Measurements from ENCODE around the gene DNAJC30.
"Not testable (repeated sequence)": the region's sequence is repeated elsewhere in the genome, so short reads cannot be mapped to it uniquely, and the experiment has no call there.

DNAJC30 gene

DNA sequence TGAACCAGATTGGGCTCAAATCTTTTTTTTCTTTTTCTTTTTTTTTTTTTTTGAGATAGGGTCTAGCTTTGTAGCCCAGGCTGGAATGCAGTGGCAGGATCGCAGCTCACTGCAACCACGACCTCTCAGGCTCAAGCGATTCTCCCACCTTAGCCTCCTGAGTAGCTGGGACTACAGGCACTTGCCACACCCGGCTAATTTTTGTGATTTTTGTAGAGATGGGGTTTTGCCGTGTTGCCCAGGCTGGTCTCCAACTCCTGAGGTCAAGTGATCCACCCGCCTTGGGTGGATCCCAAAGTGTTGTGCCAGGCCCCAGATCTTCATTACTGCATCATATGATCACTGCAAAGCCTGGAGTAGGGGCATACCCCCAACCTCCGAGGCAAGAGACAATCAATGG lies 2.8 kb downstream of the DNAJC30 start:
- DNase-seq, result no peak

DNA sequence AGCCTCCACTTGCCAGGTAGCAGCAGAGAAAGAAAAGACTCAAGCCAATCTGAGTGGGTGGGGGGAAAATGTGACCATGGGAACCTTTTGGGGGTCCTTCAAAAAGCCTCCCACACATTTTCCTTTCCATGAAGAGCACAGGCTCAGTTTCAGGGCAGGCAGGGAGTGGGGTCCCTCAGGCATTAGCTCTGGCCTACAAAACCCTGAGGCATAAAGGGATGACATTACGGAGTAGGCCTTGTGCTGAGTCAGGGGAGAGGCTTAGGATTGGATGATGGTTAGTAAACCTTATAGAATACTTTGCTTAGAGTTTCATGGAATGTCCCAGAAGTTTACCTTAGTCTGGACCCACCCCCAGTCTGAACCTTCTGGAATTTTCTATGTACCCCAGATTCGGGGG lies 3.5 kb downstream of the DNAJC30 start:
- DNase-seq, result no peak

DNA sequence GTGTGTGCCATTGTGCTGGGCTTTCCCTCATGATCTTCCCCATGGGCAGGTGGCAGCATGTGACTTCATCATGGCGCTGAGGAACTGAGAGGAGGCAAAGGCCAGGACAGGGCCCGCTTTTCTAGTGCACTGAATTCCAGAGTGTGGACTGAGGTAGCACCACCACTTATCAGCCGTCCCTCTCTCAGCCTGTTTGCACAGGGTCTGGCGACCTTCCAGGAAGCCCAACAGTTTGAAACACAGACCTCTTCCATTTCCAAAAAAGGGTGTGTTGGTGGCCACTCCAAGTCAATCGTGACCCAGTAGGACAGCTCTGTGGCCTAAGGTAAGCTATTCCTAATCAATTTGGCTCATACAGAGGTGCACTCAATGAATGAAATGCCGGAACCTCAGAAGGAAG lies 4.4 kb downstream of the DNAJC30 start:
- no peak for DNase-seq

DNA sequence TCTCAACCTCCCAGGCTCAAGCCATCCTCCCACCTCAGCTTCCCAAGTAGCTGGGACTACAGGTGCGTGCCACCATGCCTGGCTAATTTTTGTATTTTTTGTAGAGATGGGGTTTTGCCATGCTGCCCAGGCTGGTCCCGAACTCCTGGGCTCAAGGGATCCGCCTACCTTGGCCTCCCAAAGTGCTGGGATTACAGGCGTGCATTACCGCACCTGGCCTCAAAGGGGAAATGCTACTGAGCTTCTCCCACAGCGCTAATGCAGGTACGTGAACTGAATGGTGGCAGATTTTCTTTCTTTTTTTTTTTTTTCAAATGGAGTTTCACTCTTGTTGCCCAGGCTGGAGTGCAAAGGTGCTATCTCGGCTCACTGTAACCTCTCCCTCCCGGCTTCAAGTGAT lies 7.2 kb downstream of the DNAJC30 start:
- DNase-seq, result not testable (repeated sequence)

DNA sequence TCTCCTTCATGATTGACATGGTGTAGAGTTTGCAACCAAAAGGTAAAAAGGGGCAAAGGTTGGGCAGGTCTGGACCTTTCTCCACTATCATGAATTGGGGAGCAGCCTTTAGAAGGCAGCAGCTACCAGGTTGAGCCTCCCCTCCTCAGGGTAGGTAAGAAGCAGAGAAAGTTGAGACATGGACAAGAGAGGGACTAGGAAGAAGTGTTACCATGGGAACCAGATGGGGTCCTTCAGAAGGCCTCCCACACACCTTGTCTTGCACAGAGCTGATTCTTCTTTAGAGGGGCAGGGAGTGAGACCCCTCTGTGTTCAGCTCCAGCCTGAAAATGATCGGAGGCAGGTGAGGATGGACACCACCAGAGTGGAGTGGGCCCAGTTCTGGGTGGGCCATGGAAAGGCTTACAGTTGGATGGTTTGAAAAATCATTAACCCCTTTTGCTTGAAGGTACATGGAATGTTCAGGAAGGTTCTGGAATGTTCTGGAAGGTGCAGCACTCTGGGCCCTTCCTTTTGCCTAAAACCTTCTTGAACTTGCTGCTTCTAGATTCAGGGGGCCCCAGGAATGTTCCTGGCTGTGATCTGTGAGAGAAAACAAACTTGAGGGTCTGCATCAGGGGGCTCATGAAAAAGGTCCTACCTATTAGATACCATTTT lies 8.7 kb downstream of the DNAJC30 start:
- DNase-seq, result no peak

- DNase-seq, result no peak
Measured at GRCh38 chr7:73671857-73672445, 11.3 kb downstream of the DNAJC30 start.

DNA sequence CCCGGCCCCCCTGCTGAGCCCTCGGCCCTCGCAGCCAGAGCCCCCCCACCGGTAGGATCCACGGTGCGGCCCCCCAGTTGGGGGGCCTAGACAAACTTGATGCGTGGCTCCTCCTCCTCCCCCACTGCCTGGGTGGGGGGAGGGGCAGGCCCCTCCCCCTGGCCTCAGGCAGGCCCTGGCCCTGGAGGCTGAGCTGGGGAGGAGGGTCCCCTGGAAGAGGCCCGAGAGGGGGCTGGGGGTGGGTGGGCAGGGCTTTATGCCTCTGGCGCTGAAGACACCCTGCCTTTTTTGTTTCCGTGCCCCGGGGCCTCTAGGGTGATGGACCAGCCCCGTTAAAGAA lies 12.0 kb downstream of the DNAJC30 start:
- no peak for DNase-seq

- DNase-seq, result no peak
Measured at GRCh38 chr7:73669858-73670385, 13.3 kb downstream of the DNAJC30 start.

GRCh38 chr7:73669288-73669701 lies 14.0 kb downstream of the DNAJC30 start:
- DNase-seq, result no peak

DNA sequence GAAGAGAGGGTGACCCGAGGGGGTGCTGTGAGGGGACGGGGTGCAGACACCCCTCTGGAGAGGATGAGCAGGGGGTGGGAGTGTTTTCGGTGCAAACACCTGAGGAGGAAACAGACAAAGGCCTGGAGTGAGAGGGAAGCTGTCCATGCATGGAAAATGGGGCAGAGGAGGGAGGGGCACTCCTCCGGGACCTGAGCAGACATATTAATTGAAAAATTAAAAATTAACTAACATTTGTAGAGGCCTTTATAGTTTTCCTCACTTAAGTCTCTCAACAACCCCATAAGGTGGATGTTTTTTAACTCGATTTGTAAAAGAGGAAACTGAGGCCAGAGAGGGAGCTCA lies 14.4 kb downstream of the DNAJC30 start:
- no peak for DNase-seq

DNA sequence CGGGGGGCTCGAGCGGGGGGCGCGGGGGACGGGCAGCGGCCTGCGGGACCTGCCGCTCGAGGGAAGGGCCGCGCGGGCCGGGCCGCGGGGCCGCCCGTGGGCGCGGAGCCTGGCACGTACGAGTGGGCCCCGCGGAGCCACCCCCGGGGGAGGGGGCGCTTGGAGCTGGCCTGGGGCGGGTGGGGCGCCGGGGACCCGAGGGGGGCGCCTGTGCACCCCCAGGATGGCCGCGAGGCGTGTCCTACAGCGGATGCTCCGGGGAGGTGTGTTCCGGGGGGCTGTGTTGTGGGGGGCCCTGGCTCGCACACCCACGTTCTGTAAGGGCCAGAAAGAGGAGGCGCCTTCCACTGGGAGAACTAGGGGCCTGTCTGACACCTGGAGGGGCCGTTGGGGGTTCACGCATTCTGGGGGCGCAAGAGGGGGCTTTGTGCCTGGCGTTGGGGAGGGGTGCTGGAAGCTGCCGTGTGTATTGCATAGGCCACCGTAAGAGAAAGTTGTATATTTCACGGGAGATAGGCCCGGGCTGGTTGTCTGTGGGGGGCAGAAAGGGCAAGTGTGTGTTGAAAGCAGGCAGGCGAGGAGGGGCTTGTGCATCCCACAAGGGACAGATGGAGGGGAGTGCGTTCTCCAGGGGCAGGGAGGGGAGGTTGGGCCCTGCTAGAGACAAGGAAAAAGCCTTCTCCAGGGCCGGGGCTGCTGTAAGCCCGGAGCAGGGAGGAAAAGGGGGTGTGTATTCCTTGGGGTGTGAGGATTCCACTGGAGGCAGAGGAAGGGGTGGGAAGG lies 15.0 kb downstream of the DNAJC30 start:
- DNase-seq, result no peak

- DNase-seq, result peak; percentile 86 to 88
Measured at GRCh38 chr7:73667344-73668102, 15.7 kb downstream of the DNAJC30 start, which contains the start of gene VPS37D. Gene VPS37D, plus strand, starts transcription at chr7:73667831. Its CDS starts 128 bp downstream, at chr7:73667959.

GRCh38 chr7:73663033-73663432 lies 20.2 kb downstream of the DNAJC30 start:
- DNase-seq, result no peak

DNA sequence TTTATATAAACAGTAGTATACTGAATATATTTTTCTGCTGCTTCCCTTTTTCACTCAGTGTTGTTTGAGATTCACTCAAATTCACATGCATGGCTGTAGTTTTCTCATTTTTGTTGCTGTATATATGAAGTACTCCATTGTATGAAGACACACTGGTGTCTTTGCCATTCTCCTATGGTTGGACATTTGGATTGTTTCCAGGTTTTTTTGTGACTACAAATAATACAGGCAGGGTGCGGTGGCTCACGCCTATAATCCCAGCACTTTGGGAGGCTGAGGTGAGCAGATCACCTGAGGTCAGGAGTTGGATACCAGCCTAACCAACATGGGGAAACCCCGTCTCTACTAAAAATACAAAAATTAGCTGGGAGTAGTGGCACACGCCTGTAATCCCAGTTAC lies 22.7 kb downstream of the DNAJC30 start:
- DNase-seq, result not testable (repeated sequence)

GRCh38 chr7:73659983-73660382 lies 23.3 kb downstream of the DNAJC30 start:
- no peak for DNase-seq

GRCh38 chr7:73655309-73655708 lies 27.9 kb downstream of the DNAJC30 start:
- DNase-seq, result not testable (repeated sequence)

DNA sequence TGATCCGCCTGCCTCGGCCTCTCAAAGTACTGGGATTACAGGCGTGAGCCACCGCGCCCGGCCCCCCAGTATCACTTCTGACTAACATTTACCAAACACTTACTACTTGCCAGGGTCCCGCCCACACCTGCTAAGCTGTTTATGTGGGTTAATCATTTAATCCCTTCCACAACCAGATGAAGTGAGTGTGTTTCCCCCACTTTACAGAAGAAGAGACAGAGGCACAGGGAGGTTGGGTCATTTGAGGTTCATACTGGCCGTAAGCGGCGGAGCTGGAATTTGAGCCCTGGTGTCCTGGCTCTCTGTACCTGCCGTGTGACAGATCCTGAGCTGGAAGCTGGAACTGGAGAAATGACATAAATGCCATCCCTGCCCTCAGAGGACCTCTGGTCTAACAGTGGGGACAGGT lies 30.7 kb downstream of the DNAJC30 start:
- DNase-seq, result no peak

DNA sequence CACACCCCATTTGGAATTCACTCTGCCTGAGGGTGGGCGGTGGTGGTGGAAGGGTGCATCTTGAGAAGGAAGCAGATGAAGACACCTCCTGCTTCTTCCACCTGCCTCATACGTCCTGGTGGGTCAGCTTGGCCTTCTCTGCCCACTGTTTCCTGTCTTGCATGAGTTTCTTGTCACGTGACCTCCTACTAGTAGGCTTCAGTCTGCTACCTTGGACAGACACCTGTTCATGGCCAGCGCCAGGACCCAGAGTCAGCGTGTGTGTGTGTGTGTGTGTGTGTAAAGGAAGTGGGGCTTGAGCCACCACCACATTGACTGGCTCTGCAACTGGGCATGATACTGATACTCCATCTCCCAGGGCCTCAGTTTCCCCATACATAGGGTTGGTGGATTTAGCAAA lies 32.7 kb downstream of the DNAJC30 start:
- DNase-seq, result no peak

DNA sequence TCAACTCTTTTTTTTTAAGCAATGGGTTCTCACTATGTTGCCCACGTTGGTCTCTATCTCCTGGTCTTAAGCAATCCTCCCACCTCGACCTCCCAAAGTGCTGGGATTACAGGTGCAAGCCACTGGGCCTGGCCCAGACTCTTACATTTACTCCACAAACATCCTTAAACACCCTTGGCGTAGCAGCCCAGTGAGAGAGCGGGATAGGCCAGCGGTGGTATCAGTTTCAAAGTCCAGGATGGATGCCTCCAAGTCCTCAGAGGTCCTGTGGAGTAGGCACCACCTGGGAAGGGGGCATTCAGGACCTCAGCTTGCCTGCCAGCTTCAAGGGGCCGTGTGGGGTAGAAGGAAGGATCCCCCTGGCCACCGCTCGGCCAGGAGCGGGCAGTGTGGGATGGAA lies 33.7 kb downstream of the DNAJC30 start:
- DNase-seq, result no peak

DNA sequence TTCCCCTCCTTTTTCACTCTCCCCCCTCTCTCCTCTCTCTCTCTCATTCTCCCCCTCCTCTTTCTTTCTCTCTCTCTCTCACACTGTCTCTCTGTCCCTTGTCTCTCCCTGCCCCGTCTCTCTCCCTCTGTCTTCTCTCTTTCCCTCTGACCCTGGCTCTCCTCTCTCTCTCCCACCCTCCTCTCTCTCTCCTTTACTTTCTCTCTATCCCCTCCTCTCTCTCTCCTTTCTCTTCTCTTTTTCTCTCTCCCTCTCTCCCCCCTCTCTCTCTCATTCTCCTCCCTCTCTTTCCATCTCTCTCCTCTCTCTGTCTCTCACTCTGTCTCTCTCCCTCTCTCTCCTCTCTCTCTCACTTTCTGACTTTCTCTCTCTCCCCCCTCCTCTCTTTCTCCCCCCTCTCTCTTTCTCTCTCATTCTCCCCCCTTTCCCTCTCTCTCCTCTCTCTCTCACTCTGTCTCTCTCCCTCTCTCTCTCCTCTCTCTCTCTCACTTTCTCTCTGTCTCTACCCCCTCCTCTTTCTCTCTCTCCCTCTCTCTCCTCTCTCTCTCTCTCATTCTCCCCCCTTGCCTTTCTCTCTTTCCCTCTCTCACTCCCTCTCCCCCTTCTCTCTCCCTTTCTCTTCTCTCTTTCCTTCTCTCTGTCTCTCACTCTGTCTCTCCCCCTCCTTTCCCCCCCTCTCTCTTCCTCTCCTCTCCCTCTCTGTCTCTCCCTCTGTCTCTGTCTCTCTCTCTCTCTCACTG lies 34.5 kb downstream of the DNAJC30 start:
- DNase-seq, result no peak

GRCh38 chr7:73647725-73648592 lies 35.3 kb downstream of the DNAJC30 start:
- peak in 1 of 2 donors; percentile 26 for DNase-seq
